Measurements from ENCODE around the gene ADD3. TPM values are rescaled to one million over a fixed set of nuclear protein-coding genes. Genes with fewer than 3 reads are reported as not detected.

Gene ADD3
- total and polyA plus RNA-seq, 2 of the 13 experiments (the other 11 are each of a cell fraction or from before 2014, with no cell fraction given): 44.7 to 57.5 TPM

- TF ChIP-seq ZBTB10 (CRISPR knock-in tag; IDR thresholded peaks at IDR 0.05; ENCODE audit: borderline replicate concordance) (peak; percentile 53; the same call in 1 of the 2 replicates), NFIB (CRISPR knock-in tag; IDR thresholded peaks at IDR 0.05; ENCODE audit: borderline replicate concordance) (no peak), MTA3 (CRISPR knock-in tag; IDR thresholded peaks at IDR 0.05) (no peak), ZNF740 (CRISPR knock-in tag; IDR thresholded peaks at IDR 0.05) (no peak), SMAD9 (CRISPR knock-in tag; IDR thresholded peaks at IDR 0.05) (no peak), HCFC1 (IDR thresholded peaks at IDR 0.05; ENCODE audit: low read depth, low read length) (no peak), POLR2AphosphoS5 (IDR thresholded peaks at IDR 0.05; ENCODE audit: low read depth, low read length) (no peak), ZNF597 (CRISPR knock-in tag; IDR thresholded peaks at IDR 0.05) (no peak), SOX13 (IDR thresholded peaks at IDR 0.05) (no peak), SOX13 (CRISPR knock-in tag; conservative IDR thresholded peaks at IDR 0.05 in 1 of 2, IDR thresholded peaks at IDR 0.05 in 1 of 2) (peak in 1 of 2 experiments; percentile 30; a peak in 1 of 4 replicates), PAXIP1 (CRISPR knock-in tag; conservative IDR thresholded peaks at IDR 0.05) (0 out of 2 replicates have a peak, but pooled peaks have one; percentile 11), ZNF839 (CRISPR knock-in tag; IDR thresholded peaks at IDR 0.05; ENCODE audit: borderline replicate concordance) (no peak), SIX1 (CRISPR knock-in tag; IDR thresholded peaks at IDR 0.05; ENCODE audit: borderline replicate concordance) (peak; percentile 30; the same call in 1 of the 2 replicates), NFAT5 (CRISPR knock-in tag; IDR thresholded peaks at IDR 0.05) (no peak), FOXA1 (IDR thresholded peaks at IDR 0.05) (no peak), FOXA1 (CRISPR knock-in tag; IDR thresholded peaks at IDR 0.05) (0 out of 2 replicates have a peak, but pooled peaks have one; percentile 15)
Observed at GRCh38 chr10:109976681-109977080, 31.1 kb upstream of the ADD3 start (continued).

All from HepG2 (cell line).